GM19397 (cell line): ENCODE data around the gene JUNB.

ENCODE experiments used
- ATAC-seq: cut with Tn5 transposase; IDR thresholded peaks from one replicate; pipeline ENCODE4 v1.9.1; 2021; ENCODE audit warnings: mild to moderate bottlenecking, moderate library complexity; ENCODE audit not compliant: unreplicated experiment

The JUNB gene

GRCh38 chr19:12773571-12773970 lies 17.7 kb upstream of the JUNB start:
- no peak for ATAC-seq

- ATAC-seq = no peak
Observed at GRCh38 chr19:12774588-12775555, 16.4 kb upstream of the JUNB start, which contains the start of gene HOOK2. Gene HOOK2, minus strand, starts transcription at chr19:12775552. Its CDS starts 103 bp downstream, at chr19:12775449.

- ATAC-seq = peak; percentile 33
Observed at GRCh38 chr19:12777217-12778016, 13.9 kb upstream of the JUNB start.

- ATAC-seq = no peak
Observed at GRCh38 chr19:12778017-12778904, 13.0 kb upstream of the JUNB start.

- no peak for ATAC-seq
Observed at GRCh38 chr19:12778905-12779161, 12.5 kb upstream of the JUNB start.

GRCh38 chr19:12779162-12779993 lies 11.9 kb upstream of the JUNB start:
- ATAC-seq = no peak

GRCh38 chr19:12782174-12782423 lies 9.2 kb upstream of the JUNB start:
- ATAC-seq = no peak

- ATAC-seq = no peak
Observed at GRCh38 chr19:12782424-12783290, 8.6 kb upstream of the JUNB start.

GRCh38 chr19:12783291-12783848 lies 7.9 kb upstream of the JUNB start:
- ATAC-seq = no peak

GRCh38 chr19:12783849-12784393 lies 7.4 kb upstream of the JUNB start:
- no peak for ATAC-seq

GRCh38 chr19:12784394-12784870 lies 6.9 kb upstream of the JUNB start:
- ATAC-seq = no peak

GRCh38 chr19:12784871-12785430 lies 6.3 kb upstream of the JUNB start:
- no peak for ATAC-seq

GRCh38 chr19:12785431-12786031 lies 5.8 kb upstream of the JUNB start:
- no peak for ATAC-seq

GRCh38 chr19:12786141-12786870 lies 5.0 kb upstream of the JUNB start:
- no peak for ATAC-seq

GRCh38 chr19:12786952-12787351 lies 4.3 kb upstream of the JUNB start:
- no peak for ATAC-seq

- no peak for ATAC-seq
Observed at GRCh38 chr19:12787458-12787857, 3.8 kb upstream of the JUNB start.

- no peak for ATAC-seq
Observed at GRCh38 chr19:12788042-12788681, 3.1 kb upstream of the JUNB start.
